HG02623 (cell line): ENCODE data around the gene PFDN4.
"Not testable (repeated sequence)": the region's sequence is repeated elsewhere in the genome, so short reads cannot be mapped to it uniquely, and the experiment has no call there.

Source experiments
- ATAC-seq: cut with Tn5 transposase; IDR thresholded peaks from one replicate; pipeline ENCODE4 v1.9.1; 2021; ENCODE audit warnings: moderate library complexity; ENCODE audit not compliant: unreplicated experiment

Gene PFDN4

GRCh38 chr20:54223285-54223684, 15.4 kb downstream of the PFDN4 start:
- ATAC-seq, result no peak

- ATAC-seq, result no peak
These were observed 15.9 kb downstream of the PFDN4 start for GRCh38 chr20:54223751-54224150.

GRCh38 chr20:54224642-54225041, 16.8 kb downstream of the PFDN4 start:
- not testable (repeated sequence) for ATAC-seq

- ATAC-seq, result peak; percentile 67
These were observed 19.4 kb downstream of the PFDN4 start for GRCh38 chr20:54227241-54227640.

GRCh38 chr20:54227751-54228150, 19.9 kb downstream of the PFDN4 start:
- no peak for ATAC-seq

GRCh38 chr20:54228841-54229240, 21.0 kb downstream of the PFDN4 start:
- ATAC-seq, result no peak

- no peak for ATAC-seq
These were observed 21.8 kb downstream of the PFDN4 start for GRCh38 chr20:54229566-54230160.

GRCh38 chr20:54231036-54231435, 23.1 kb downstream of the PFDN4 start:
- no peak for ATAC-seq

GRCh38 chr20:54234991-54235390, 27.1 kb downstream of the PFDN4 start:
- ATAC-seq, result no peak

GRCh38 chr20:54237116-54237943, 29.4 kb downstream of the PFDN4 start:
- no peak for ATAC-seq

GRCh38 chr20:54244113-54244512, 36.2 kb downstream of the PFDN4 start:
- ATAC-seq, result no peak

- not testable (repeated sequence) for ATAC-seq
These were observed 40.8 kb downstream of the PFDN4 start for GRCh38 chr20:54248705-54249104.

- ATAC-seq, result no peak
These were observed 42.8 kb downstream of the PFDN4 start for GRCh38 chr20:54250691-54251090.

GRCh38 chr20:54251096-54251495, 43.2 kb downstream of the PFDN4 start:
- ATAC-seq, result no peak

GRCh38 chr20:54254596-54254995, 46.7 kb downstream of the PFDN4 start:
- no peak for ATAC-seq

- ATAC-seq, result no peak
These were observed 47.3 kb downstream of the PFDN4 start for GRCh38 chr20:54255157-54255556.

- no peak for ATAC-seq
These were observed 48.3 kb downstream of the PFDN4 start for GRCh38 chr20:54256202-54256601.

- ATAC-seq, result no peak
These were observed 49.4 kb downstream of the PFDN4 start for GRCh38 chr20:54257071-54257816.

GRCh38 chr20:54260116-54260515, 52.2 kb downstream of the PFDN4 start:
- no peak for ATAC-seq

- no peak for ATAC-seq
These were observed 54.8 kb downstream of the PFDN4 start for GRCh38 chr20:54262671-54263070.

- ATAC-seq, result no peak
These were observed 55.3 kb downstream of the PFDN4 start for GRCh38 chr20:54263116-54263690.
